NCI-H748 (cell line): ENCODE measurements around the gene SPATA13.

Experiments used
- DNase-seq: peaks from one replicate; lab custom pipeline; 2025; ENCODE audit not compliant: unreplicated experiment; lab: John Stamatoyannopoulos, UW

Gene SPATA13

GRCh38 chr13:24141333-24141910 lies 19.1 kb upstream of the SPATA13 start:
- peak; percentile 62 for DNase-seq

- no peak for DNase-seq
These were observed 18.1 kb upstream of the SPATA13 start for GRCh38 chr13:24142453-24142852.

GRCh38 chr13:24142886-24143285 lies 17.6 kb upstream of the SPATA13 start:
- DNase-seq, result peak; percentile 25

- DNase-seq, result no peak
These were observed 15.3 kb upstream of the SPATA13 start for GRCh38 chr13:24145240-24145639.

GRCh38 chr13:24145674-24146073 lies 14.8 kb upstream of the SPATA13 start:
- no peak for DNase-seq

- DNase-seq, result no peak
These were observed 13.5 kb upstream of the SPATA13 start for GRCh38 chr13:24146961-24147569.

- DNase-seq, result no peak
These were observed 13.0 kb upstream of the SPATA13 start for GRCh38 chr13:24147570-24147963.

GRCh38 chr13:24148414-24149235 lies 11.9 kb upstream of the SPATA13 start:
- peak; percentile 30 for DNase-seq

GRCh38 chr13:24149246-24150032 lies 11.1 kb upstream of the SPATA13 start:
- no peak for DNase-seq

- DNase-seq, result no peak
These were observed 9.9 kb upstream of the SPATA13 start for GRCh38 chr13:24150572-24150971.

GRCh38 chr13:24151864-24152263 lies 8.7 kb upstream of the SPATA13 start:
- no peak for DNase-seq

- no peak for DNase-seq
These were observed 8.0 kb upstream of the SPATA13 start for GRCh38 chr13:24152292-24153214.

GRCh38 chr13:24153347-24153746 lies 7.2 kb upstream of the SPATA13 start:
- no peak for DNase-seq

GRCh38 chr13:24153979-24154701 lies 6.4 kb upstream of the SPATA13 start:
- peak; percentile 38 for DNase-seq

GRCh38 chr13:24159357-24159756 lies 1.2 kb upstream of the SPATA13 start:
- DNase-seq, result peak; percentile 28

GRCh38 chr13:24161010-24161775 lies 673 bp downstream of the SPATA13 start:
- peak; percentile 91 for DNase-seq

- no peak for DNase-seq
These were observed 1.5 kb downstream of the SPATA13 start for GRCh38 chr13:24161980-24162525.

- no peak for DNase-seq
These were observed 2.1 kb downstream of the SPATA13 start for GRCh38 chr13:24162604-24163003.

- no peak for DNase-seq
These were observed 5.2 kb downstream of the SPATA13 start for GRCh38 chr13:24165746-24166145.
